B cell (primary cell): ENCODE results near the gene LRG1.

Experiments
- EZH2 ChIP-seq: IDR thresholded peaks from 2 replicates; pipeline ENCODE4 v1.6.1; 2012; ENCODE audit warnings: borderline replicate concordance, low read depth, mild to moderate bottlenecking, moderate library complexity, low read length; ENCODE audit not compliant: insufficient read depth, poor library complexity, severe bottlenecking
- TF ChIP-seq, protein P1 (sequence below): fragments of 200-600 bp; IDR thresholded peaks from one replicate; pipeline ENCODE4 v1.8.0; 2022; ENCODE audit warnings: antibody characterized with exemption, mild to moderate bottlenecking

DNA sequence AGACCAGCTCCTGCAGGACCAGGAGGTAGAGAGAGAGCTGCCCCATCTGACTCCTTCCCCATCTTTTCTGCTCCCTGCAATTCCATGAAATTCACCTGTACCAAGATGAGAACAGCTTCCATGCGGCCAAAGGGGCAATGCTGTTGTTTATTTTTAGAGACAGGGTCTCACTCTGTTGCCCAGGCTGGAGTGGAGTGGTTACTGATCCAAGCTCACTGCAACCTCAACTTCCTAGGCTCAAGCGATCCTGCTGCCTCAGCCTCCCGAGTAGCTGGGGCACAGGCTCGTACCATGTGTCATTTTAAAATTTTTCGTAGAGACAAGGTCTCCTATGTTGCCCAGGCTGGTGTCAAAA lies 18.0 kb downstream of the LRG1 start:
- TF ChIP-seq, protein P1, sequence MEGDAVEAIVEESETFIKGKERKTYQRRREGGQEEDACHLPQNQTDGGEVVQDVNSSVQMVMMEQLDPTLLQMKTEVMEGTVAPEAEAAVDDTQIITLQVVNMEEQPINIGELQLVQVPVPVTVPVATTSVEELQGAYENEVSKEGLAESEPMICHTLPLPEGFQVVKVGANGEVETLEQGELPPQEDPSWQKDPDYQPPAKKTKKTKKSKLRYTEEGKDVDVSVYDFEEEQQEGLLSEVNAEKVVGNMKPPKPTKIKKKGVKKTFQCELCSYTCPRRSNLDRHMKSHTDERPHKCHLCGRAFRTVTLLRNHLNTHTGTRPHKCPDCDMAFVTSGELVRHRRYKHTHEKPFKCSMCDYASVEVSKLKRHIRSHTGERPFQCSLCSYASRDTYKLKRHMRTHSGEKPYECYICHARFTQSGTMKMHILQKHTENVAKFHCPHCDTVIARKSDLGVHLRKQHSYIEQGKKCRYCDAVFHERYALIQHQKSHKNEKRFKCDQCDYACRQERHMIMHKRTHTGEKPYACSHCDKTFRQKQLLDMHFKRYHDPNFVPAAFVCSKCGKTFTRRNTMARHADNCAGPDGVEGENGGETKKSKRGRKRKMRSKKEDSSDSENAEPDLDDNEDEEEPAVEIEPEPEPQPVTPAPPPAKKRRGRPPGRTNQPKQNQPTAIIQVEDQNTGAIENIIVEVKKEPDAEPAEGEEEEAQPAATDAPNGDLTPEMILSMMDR: no peak
- TF ChIP-seq EZH2: no peak
